Type B pancreatic cell (in vitro differentiated cells): ENCODE data around the gene ECPAS. TPM values are rescaled to one million over a fixed set of nuclear protein-coding genes. Genes with fewer than 3 reads are reported as not detected.
"Not testable (repeated sequence)": the region's sequence is repeated elsewhere in the genome, so short reads cannot be mapped to it uniquely, and the experiment has no call there.

Source experiments
- DNase-seq: peaks from one replicate; pipeline ENCODE4 v3.0.0; 2021; ENCODE audit warnings: mixed read lengths; ENCODE audit not compliant: unreplicated experiment; ENCODE audit errors: extremely low spot score
- H3K27ac Mint-ChIP-seq: 2 replicates; pipeline ENCODE4 v1.8.0; 2021; ENCODE audit warnings: mild to moderate bottlenecking, mixed read lengths
- H3K27me3 Mint-ChIP-seq: 2 replicates; pipeline ENCODE4 v1.8.0; 2021; ENCODE audit warnings: mixed read lengths
- H3K36me3 Mint-ChIP-seq: 2 replicates; pipeline ENCODE4 v1.8.0; 2021; ENCODE audit warnings: mixed read lengths
- H3K4me1 Mint-ChIP-seq: one replicate; pipeline ENCODE4 v1.8.0; 2021; ENCODE audit warnings: mixed read lengths; ENCODE audit not compliant: unreplicated experiment
- H3K4me3 Mint-ChIP-seq: 2 replicates; pipeline ENCODE4 v1.8.0; 2021; ENCODE audit warnings: mild to moderate bottlenecking, mixed read lengths
- H3K9me3 Mint-ChIP-seq: 2 replicates; pipeline ENCODE4 v1.8.0; 2021; ENCODE audit warnings: mixed read lengths
- total RNA-seq: library from RNA; stranded (reverse); gene quantifications from 2 replicates; pipeline ENCODE4 v1.2.1, GENCODE V29; 2021; ENCODE audit warnings: low replicate concordance
- TF ChIP-seq, protein P1 (sequence below): fragments of 200-600 bp; sonication (generic); conservative IDR thresholded peaks from 2 replicates; pipeline ENCODE4 v1.5.0; 2021; ENCODE audit warnings: antibody characterized with exemption, mild to moderate bottlenecking

ECPAS gene
- total RNA-seq, 1 donor from 2014 or later: 82.9 TPM

DNA sequence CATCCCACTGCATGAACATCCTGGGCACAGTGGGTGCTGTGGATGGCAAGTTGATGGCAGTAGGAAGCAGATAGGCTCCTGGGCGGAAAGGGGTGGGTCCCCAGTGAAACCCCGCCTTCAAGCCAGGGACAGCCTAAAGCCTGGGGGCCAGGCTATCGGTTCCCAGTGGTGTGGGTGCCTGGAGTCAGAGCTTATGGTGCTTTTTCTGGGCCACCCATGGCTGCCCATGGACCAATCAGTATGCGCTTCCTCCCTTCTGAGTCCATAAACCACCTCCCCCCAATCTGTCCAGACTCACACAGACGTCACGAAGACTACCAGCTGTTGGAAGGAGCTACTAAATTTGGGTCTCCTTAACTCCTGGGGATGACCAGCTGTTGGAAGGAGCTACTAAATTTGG is 17.5 kb upstream of the ECPAS start:
- Mint-ChIP-seq H3K27me3 (no peaks in the 10 kb centered on the region), H3K9me3 (no peaks in the 10 kb centered on the region), H3K36me3 (no peaks in the 10 kb centered on the region), H3K4me3 (no peak overlapping the region), H3K27ac (no peak overlapping the region), H3K4me1 (no peaks in the 10 kb centered on the region)
- no peak for DNase-seq
- TF ChIP-seq, protein P1, sequence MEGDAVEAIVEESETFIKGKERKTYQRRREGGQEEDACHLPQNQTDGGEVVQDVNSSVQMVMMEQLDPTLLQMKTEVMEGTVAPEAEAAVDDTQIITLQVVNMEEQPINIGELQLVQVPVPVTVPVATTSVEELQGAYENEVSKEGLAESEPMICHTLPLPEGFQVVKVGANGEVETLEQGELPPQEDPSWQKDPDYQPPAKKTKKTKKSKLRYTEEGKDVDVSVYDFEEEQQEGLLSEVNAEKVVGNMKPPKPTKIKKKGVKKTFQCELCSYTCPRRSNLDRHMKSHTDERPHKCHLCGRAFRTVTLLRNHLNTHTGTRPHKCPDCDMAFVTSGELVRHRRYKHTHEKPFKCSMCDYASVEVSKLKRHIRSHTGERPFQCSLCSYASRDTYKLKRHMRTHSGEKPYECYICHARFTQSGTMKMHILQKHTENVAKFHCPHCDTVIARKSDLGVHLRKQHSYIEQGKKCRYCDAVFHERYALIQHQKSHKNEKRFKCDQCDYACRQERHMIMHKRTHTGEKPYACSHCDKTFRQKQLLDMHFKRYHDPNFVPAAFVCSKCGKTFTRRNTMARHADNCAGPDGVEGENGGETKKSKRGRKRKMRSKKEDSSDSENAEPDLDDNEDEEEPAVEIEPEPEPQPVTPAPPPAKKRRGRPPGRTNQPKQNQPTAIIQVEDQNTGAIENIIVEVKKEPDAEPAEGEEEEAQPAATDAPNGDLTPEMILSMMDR: no peak

DNA sequence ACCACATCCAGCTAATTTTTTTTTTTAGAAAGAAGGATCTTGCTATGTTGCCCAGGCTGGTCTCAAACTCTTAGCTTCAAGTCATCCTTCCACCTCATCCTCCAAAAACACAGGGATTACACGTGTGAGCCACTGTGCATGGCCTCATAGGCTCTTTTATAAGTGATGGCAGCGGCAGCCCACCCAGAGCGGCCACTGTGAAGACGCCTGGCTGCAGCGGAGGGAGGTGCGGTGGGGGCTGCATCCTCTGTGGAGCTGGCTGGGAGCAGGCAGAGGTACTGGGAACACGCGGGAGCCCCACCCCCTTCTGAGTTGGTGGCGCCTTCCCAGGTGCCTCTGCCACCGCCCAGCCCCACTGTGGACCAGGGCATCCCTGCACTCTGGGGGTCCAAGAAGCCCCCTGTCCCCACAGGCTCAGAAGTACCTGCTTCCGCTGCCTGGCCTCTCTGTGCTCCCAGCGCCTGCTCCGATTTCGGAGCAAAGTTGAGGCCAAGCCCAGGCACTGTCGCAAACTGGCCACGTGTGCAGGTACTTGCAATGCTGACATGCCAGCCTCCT is 16.9 kb upstream of the ECPAS start:
- DNase-seq: no peak
- no peaks in the 10 kb centered on the region for H3K36me3 Mint-ChIP-seq
- H3K27me3 Mint-ChIP-seq: no peaks in the 10 kb centered on the region
- no peak overlapping the region for H3K27ac Mint-ChIP-seq
- no peaks in the 10 kb centered on the region for H3K4me1 Mint-ChIP-seq
- no peak overlapping the region for H3K4me3 Mint-ChIP-seq
- TF ChIP-seq, protein P1: no peak
- H3K9me3 Mint-ChIP-seq: no peaks in the 10 kb centered on the region

DNA sequence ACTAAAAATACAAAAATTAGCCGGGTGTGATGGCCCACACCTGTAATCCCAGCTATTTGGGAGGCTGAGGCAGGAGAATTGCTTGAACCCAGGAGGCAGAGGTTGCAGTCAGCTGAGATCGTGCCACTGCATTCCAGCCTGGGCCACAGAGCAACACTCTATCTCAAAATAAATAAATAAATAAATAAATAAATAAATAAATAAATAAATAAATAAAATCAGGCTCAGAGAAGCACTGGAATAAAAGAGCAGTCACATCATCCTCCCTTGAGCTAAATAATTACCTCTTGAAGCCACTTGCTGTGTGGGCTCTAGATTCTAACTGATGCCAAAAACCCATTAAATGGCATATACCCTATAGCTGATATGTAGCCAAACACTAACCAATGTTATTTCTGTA is 13.0 kb upstream of the ECPAS start:
- H3K4me1 Mint-ChIP-seq, H3K4me3 Mint-ChIP-seq, DNase-seq, H3K27me3 Mint-ChIP-seq, H3K27ac Mint-ChIP-seq, H3K9me3 Mint-ChIP-seq, H3K36me3 Mint-ChIP-seq: not testable (repeated sequence)

DNA sequence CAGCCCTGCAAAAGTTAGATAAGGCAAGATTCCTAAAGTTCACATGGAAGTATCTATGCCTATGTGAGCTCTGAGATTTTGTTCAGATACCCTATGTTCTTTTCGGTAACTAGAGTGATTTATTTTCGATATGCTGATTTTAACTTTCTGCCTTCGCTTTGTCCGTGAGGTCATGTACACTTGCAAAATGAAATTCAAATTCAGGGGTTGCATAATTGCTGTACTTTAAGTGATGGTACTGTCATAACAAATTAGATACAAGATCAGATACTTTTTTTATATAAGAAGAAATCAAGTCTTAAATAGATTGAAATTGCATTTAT is 350 bp upstream of the ECPAS start:
- Mint-ChIP-seq H3K36me3 (no peaks in the 10 kb centered on the region), H3K4me1 (peaks cover 18% of the 10 kb centered on the region), H3K4me3 (peak overlapping the region; percentile 92), H3K9me3 (no peaks in the 10 kb centered on the region), H3K27ac (peak overlapping the region; percentile 94), H3K27me3 (no peaks in the 10 kb centered on the region)
- TF ChIP-seq, protein P1: no peak
- DNase-seq: no peak

DNA sequence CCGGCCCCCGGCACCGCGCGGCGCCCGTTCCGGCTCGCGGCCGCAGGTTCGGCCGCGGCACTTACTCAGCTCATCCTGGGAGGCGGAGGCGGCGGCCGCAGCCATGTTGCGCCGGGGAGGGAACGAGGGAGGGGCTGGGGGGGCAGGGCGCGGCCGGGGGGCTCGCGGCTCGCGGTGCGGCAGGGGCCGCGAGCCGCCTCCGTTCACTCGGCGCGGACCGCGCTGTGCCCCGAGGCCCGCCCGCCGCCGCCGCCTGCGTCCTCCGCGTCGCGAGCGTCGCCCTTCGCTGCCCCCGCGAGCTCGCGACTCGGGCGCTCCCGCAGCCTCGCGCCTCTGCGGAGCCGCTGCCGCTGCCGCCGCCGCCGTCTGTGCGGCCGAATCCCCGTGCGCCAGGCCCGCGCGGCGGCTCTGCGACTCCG is 735 bp downstream of the ECPAS start:
- H3K27me3 Mint-ChIP-seq: no peaks in the 10 kb centered on the region
- H3K27ac Mint-ChIP-seq: no peak overlapping the region
- no peaks in the 10 kb centered on the region for H3K9me3 Mint-ChIP-seq
- no peak overlapping the region for H3K4me3 Mint-ChIP-seq
- DNase-seq: no peak
- peaks cover 23% of the 10 kb centered on the region for H3K4me1 Mint-ChIP-seq
- TF ChIP-seq, protein P1: no peak
- H3K36me3 Mint-ChIP-seq: no peaks in the 10 kb centered on the region

DNA sequence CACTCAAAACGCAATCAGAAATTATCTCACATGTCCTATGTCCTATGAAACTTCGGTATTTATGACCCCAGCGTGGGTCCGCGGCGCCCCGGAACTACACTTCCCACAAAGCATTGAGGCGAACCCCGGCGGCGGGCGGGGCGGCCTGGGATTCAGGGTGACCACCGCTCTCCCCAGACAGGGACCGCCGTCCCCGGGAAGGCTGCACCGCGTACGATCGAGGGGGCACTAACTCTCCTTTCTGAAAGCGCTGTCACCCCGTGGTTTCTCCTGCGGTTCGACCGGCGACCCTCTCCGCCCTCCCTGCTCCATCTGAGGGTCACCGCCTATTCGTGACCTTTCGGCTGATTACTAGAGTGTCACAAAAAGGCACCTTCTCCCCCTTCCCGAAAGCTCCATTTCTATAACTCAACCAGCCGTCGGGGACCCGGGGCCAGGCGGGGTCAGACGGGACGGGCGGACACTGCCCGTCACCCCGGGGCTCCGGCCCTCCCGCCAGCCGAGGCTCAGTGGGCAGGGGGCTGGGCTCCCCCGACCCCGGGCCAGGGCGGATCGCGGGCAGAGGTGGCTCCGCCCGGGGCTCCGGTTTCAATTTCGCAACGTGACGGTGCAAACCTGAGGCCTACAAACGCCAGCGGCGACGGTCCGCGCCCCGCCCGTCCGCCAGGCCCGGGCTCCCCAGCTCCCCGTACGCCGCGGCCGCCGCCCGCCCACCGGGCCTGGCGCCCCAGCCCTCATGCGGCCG is 1.3 kb downstream of the ECPAS start:
- DNase-seq: peak; percentile 81
- TF ChIP-seq, protein P1: no peak
- peaks cover 23% of the 10 kb centered on the region for H3K4me1 Mint-ChIP-seq
- H3K36me3 Mint-ChIP-seq: no peaks in the 10 kb centered on the region
- H3K4me3 Mint-ChIP-seq: peak overlapping the region; percentile 87
- no peaks in the 10 kb centered on the region for H3K27me3 Mint-ChIP-seq
- H3K27ac Mint-ChIP-seq: peak overlapping the region; percentile 88
- H3K9me3 Mint-ChIP-seq: no peaks in the 10 kb centered on the region
